HepG2 (cell line): ENCODE measurements around the gene NUPR2. TPM values are rescaled to one million over a fixed set of nuclear protein-coding genes. Genes with fewer than 3 reads are reported as not detected.

ENCODE experiments used
- CC2D1A ChIP-seq: sonication (generic); formaldehyde crosslinking; IDR thresholded peaks from 2 replicates; pipeline ENCODE4 v1.8.1; 2023; ENCODE audit warnings: mild to moderate bottlenecking, missing genetic modification reagents
- ERF ChIP-seq: IDR thresholded peaks from 2 replicates; pipeline ENCODE4 v1.6.1; 2018; ENCODE audit warnings: missing biosample characterization, missing genetic modification reagents
- FOXO1 ChIP-seq: sonication (generic); formaldehyde crosslinking; IDR thresholded peaks from 2 replicates; pipeline ENCODE4 v1.4.0; 2020; ENCODE audit warnings: missing genetic modification reagents
- HOXA9 ChIP-seq: sonication (generic); formaldehyde crosslinking; IDR thresholded peaks from 2 replicates; pipeline ENCODE4 v1.8.1; 2022; ENCODE audit warnings: missing genetic modification reagents, mild to moderate bottlenecking, moderate library complexity, borderline replicate concordance
- KDM2A ChIP-seq: sonication (generic); formaldehyde crosslinking; IDR thresholded peaks from 2 replicates; pipeline ENCODE4 v1.4.0; 2020; ENCODE audit warnings: low read depth, missing genetic modification reagents, borderline replicate concordance
- PHF5A ChIP-seq: IDR thresholded peaks from one replicate; pipeline ENCODE4 v1.6.1; 2018; ENCODE audit warnings: low read depth, missing genetic modification reagents; ENCODE audit not compliant: unreplicated experiment
- POLR2G ChIP-seq: fragments of 200-400 bp; formaldehyde crosslinking; IDR thresholded peaks from 2 replicates; pipeline ENCODE4 v1.6.1; 2018; ENCODE audit warnings: mild to moderate bottlenecking, low read depth, low read length, moderate library complexity
- SMYD3 ChIP-seq: sonication (generic); formaldehyde crosslinking; IDR thresholded peaks from 2 replicates; pipeline ENCODE4 v1.8.1; 2023; ENCODE audit warnings: mild to moderate bottlenecking, missing genetic modification reagents
- ZFY ChIP-seq: sonication (generic); formaldehyde crosslinking; IDR thresholded peaks from 2 replicates; pipeline ENCODE4 v1.4.0; 2020; ENCODE audit warnings: missing genetic modification reagents
- ZNF441 ChIP-seq: sonication (generic); formaldehyde crosslinking; IDR thresholded peaks from 2 replicates; pipeline ENCODE4 v1.7.0; 2021; ENCODE audit warnings: missing genetic modification reagents, borderline replicate concordance
- ZNF773 ChIP-seq: sonication (generic); formaldehyde crosslinking; IDR thresholded peaks from 2 replicates; pipeline ENCODE4 v1.4.0; 2020; ENCODE audit warnings: missing genetic modification reagents, borderline replicate concordance
- ZNF879 ChIP-seq: sonication (generic); formaldehyde crosslinking; IDR thresholded peaks from 2 replicates; pipeline ENCODE4 v1.8.1; 2023; ENCODE audit warnings: missing genetic modification reagents
- polyA plus RNA-seq, 8 experiments: library from polyadenylated mRNA; depleted of rRNA in 3 of 8; stranded (reverse) in 7 of 8; unstranded in 1 of 8; fragments of >200 nt; fragmentation: Illumina TruSeq in 4 of 8; extraction: Trizol in 4 of 8; gene quantifications; 2 replicates each; pipeline versions ENCODE4 v1.2.1 to v1.2.3, GENCODE V29; 2011 to 2016; ENCODE audit warnings: low read depth in 4 of 8, missing spikeins in 1 of 8, mixed read lengths in 1 of 8; ENCODE audit not compliant: insufficient read depth in 1 of 8
- total RNA-seq, 5 experiments: library from RNA; depleted of rRNA; stranded (reverse); fragments of >200 nt; fragmentation: Illumina TruSeq; extraction: Trizol; gene quantifications; 2 replicates each; pipeline ENCODE4 v1.2.3, GENCODE V29; 2016; ENCODE audit warnings: low read depth in 1 of 5
- TF ChIP-seq, protein P1 (sequence below): sonication (generic); formaldehyde crosslinking; IDR thresholded peaks from 2 replicates; pipeline ENCODE4 v1.4.0; 2020; ENCODE audit warnings: mild to moderate bottlenecking, missing genetic modification reagents
- TF ChIP-seq, protein P2 (sequence below): sonication (generic); formaldehyde crosslinking; IDR thresholded peaks from 2 replicates; pipeline ENCODE4 v1.4.0; 2020; ENCODE audit warnings: mild to moderate bottlenecking, missing genetic modification reagents, borderline replicate concordance
- TF ChIP-seq, protein P3 (sequence below): sonication (generic); formaldehyde crosslinking; IDR thresholded peaks from 2 replicates; pipeline ENCODE4 v1.4.0; 2020; ENCODE audit warnings: mild to moderate bottlenecking, missing genetic modification reagents

NUPR2 gene
- total and polyA plus RNA-seq, 2 of the 13 experiments (the other 11 are each of a cell fraction or from before 2014, with no cell fraction given), result not detected

DNA sequence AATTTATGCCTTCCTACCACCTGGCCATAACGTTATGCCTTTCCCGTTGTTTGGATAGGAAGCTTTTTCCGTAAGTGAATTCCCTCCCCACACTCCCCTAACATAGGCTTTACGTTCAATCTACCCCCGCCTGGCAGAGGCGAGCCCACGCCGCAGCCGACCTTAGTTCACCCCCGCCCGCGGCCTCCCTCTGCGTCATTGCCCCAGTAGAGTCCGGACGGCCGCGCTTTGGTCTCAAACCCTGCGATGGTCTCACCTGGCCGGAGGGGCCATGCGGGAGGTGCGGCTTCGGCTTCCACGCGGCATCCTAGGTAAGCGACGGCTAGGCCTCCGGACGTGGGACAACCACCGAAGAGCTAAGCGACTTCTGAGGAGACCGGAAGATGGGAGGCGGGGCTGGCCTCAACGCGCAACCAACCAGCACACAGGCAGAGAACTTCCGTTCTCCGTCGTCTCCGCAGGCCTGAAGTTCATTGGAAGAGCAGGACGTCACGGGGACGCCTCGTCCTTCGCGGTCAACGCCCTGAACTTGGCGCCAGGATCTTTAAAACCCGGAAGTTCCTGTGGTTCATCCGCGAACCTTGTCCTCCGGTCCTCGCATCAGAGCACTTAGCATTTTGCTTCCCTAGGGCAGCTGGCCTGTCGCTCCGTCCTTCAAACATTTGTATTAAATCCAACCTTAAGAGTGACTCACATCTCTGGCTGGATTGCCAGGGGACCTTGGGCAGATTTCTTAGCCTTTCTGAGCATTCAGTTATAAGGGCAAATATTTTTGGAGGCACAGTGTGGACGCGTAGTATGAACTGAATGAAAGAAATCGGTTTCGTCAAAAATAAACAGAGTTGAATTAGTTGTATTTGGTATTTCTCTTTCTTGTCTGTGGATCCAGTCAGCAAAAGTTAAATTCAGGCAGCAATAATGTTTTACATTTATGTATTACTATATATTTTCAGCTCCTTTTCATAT, 9.8 kb downstream of the NUPR2 start, which contains the start of gene CHCHD2 (continued):
- TF ChIP-seq, protein P1, sequence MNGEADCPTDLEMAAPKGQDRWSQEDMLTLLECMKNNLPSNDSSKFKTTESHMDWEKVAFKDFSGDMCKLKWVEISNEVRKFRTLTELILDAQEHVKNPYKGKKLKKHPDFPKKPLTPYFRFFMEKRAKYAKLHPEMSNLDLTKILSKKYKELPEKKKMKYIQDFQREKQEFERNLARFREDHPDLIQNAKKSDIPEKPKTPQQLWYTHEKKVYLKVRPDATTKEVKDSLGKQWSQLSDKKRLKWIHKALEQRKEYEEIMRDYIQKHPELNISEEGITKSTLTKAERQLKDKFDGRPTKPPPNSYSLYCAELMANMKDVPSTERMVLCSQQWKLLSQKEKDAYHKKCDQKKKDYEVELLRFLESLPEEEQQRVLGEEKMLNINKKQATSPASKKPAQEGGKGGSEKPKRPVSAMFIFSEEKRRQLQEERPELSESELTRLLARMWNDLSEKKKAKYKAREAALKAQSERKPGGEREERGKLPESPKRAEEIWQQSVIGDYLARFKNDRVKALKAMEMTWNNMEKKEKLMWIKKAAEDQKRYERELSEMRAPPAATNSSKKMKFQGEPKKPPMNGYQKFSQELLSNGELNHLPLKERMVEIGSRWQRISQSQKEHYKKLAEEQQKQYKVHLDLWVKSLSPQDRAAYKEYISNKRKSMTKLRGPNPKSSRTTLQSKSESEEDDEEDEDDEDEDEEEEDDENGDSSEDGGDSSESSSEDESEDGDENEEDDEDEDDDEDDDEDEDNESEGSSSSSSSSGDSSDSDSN (CRISPR knock-in tag), result peak; percentile 81
- TF ChIP-seq ERF (CRISPR knock-in tag) (no peak; the same call in none of the 2 replicates), PHF5A (CRISPR knock-in tag) (no peak), POLR2G (peak; percentile 64), CC2D1A (CRISPR knock-in tag) (0 out of 2 replicates have a peak, but pooled peaks have one; percentile 34), ZNF879 (peak; percentile 80; the same call in 1 of the 2 replicates), ZNF441 (CRISPR knock-in tag) (peak; percentile 59; the same call in 1 of the 2 replicates), FOXO1 (CRISPR knock-in tag) (peak; percentile 60; the same call in 1 of the 2 replicates), ZFY (CRISPR knock-in tag) (peak; percentile 95), ZNF773 (CRISPR knock-in tag) (no peak), HOXA9 (0 out of 2 replicates have a peak, but pooled peaks have one; percentile 63), SMYD3 (CRISPR knock-in tag) (no peak), KDM2A (CRISPR knock-in tag) (peak; percentile 91)
- TF ChIP-seq, protein P2, sequence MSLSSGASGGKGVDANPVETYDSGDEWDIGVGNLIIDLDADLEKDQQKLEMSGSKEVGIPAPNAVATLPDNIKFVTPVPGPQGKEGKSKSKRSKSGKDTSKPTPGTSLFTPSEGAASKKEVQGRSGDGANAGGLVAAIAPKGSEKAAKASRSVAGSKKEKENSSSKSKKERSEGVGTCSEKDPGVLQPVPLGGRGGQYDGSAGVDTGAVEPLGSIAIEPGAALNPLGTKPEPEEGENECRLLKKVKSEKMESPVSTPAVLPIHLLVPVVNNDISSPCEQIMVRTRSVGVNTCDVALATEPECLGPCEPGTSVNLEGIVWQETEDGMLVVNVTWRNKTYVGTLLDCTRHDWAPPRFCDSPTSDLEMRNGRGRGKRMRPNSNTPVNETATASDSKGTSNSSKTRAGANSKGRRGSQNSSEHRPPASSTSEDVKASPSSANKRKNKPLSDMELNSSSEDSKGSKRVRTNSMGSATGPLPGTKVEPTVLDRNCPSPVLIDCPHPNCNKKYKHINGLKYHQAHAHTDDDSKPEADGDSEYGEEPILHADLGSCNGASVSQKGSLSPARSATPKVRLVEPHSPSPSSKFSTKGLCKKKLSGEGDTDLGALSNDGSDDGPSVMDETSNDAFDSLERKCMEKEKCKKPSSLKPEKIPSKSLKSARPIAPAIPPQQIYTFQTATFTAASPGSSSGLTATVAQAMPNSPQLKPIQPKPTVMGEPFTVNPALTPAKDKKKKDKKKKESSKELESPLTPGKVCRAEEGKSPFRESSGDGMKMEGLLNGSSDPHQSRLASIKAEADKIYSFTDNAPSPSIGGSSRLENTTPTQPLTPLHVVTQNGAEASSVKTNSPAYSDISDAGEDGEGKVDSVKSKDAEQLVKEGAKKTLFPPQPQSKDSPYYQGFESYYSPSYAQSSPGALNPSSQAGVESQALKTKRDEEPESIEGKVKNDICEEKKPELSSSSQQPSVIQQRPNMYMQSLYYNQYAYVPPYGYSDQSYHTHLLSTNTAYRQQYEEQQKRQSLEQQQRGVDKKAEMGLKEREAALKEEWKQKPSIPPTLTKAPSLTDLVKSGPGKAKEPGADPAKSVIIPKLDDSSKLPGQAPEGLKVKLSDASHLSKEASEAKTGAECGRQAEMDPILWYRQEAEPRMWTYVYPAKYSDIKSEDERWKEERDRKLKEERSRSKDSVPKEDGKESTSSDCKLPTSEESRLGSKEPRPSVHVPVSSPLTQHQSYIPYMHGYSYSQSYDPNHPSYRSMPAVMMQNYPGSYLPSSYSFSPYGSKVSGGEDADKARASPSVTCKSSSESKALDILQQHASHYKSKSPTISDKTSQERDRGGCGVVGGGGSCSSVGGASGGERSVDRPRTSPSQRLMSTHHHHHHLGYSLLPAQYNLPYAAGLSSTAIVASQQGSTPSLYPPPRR, result peak; percentile 51; the same call in 1 of the 2 replicates
- TF ChIP-seq, protein P3, sequence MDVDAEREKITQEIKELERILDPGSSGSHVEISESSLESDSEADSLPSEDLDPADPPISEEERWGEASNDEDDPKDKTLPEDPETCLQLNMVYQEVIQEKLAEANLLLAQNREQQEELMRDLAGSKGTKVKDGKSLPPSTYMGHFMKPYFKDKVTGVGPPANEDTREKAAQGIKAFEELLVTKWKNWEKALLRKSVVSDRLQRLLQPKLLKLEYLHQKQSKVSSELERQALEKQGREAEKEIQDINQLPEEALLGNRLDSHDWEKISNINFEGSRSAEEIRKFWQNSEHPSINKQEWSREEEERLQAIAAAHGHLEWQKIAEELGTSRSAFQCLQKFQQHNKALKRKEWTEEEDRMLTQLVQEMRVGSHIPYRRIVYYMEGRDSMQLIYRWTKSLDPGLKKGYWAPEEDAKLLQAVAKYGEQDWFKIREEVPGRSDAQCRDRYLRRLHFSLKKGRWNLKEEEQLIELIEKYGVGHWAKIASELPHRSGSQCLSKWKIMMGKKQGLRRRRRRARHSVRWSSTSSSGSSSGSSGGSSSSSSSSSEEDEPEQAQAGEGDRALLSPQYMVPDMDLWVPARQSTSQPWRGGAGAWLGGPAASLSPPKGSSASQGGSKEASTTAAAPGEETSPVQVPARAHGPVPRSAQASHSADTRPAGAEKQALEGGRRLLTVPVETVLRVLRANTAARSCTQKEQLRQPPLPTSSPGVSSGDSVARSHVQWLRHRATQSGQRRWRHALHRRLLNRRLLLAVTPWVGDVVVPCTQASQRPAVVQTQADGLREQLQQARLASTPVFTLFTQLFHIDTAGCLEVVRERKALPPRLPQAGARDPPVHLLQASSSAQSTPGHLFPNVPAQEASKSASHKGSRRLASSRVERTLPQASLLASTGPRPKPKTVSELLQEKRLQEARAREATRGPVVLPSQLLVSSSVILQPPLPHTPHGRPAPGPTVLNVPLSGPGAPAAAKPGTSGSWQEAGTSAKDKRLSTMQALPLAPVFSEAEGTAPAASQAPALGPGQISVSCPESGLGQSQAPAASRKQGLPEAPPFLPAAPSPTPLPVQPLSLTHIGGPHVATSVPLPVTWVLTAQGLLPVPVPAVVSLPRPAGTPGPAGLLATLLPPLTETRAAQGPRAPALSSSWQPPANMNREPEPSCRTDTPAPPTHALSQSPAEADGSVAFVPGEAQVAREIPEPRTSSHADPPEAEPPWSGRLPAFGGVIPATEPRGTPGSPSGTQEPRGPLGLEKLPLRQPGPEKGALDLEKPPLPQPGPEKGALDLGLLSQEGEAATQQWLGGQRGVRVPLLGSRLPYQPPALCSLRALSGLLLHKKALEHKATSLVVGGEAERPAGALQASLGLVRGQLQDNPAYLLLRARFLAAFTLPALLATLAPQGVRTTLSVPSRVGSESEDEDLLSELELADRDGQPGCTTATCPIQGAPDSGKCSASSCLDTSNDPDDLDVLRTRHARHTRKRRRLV (CRISPR knock-in tag), result no peak; the same call in 1 of the 2 replicates
